SU-DHL-6 (cell line): ENCODE data around the gene TRIM9.

Experiments used
- H2AFZ ChIP-seq: fragments of 200-600 bp; sonication (generic); 2 replicates; pipeline ENCODE4 v1.6.1; 2014; ENCODE audit warnings: low read depth, mild to moderate bottlenecking, moderate library complexity, mixed read lengths, antibody characterized with exemption, low read length; ENCODE audit not compliant: severe bottlenecking
- H3F3A ChIP-seq: fragments of 200-600 bp; shearing (Covaris generic); 2 replicates; pipeline ENCODE4 v1.6.0; 2016; ENCODE audit warnings: antibody characterized with exemption, mild to moderate bottlenecking; ENCODE audit not compliant: insufficient read depth
- H3K27ac ChIP-seq: fragments of 200-600 bp; sonication (generic); 2 replicates; pipeline ENCODE4 v1.5.1; 2016; ENCODE audit warnings: low read depth, mild to moderate bottlenecking, low read length, moderate library complexity, mixed read lengths
- H3K27me3 ChIP-seq: fragments of 200-600 bp; sonication (generic), shearing (Covaris generic); 2 replicates; pipeline ENCODE4 v1.6.0; 2014; ENCODE audit warnings: mild to moderate bottlenecking, low read length
- H3K36me3 ChIP-seq: fragments of 200-600 bp; sonication (generic); 2 replicates; pipeline ENCODE4 v1.6.1; 2014; ENCODE audit warnings: mild to moderate bottlenecking, low read length, mixed read lengths
- H3K4me2 ChIP-seq: fragments of 300-600, 200-600 bp; shearing (Covaris generic), sonication (generic); 2 replicates; pipeline ENCODE4 v1.6.0; 2014; ENCODE audit warnings: low read length, low read depth, mild to moderate bottlenecking; ENCODE audit not compliant: poor library complexity, severe bottlenecking
- H3K4me3 ChIP-seq: fragments of 200-600 bp; sonication (generic); 2 replicates; pipeline ENCODE4 v1.5.1; 2014; ENCODE audit warnings: antibody characterized with exemption, low read length, mild to moderate bottlenecking, mixed read lengths; ENCODE audit not compliant: insufficient read depth, poor library complexity, severe bottlenecking
- H3K79me2 ChIP-seq: fragments of 200-600 bp; sonication (generic); 2 replicates; pipeline ENCODE4 v1.6.1; 2014; ENCODE audit warnings: mild to moderate bottlenecking, low read length, moderate library complexity; ENCODE audit not compliant: insufficient read depth
- H3K9ac ChIP-seq: fragments of 200-600 bp; sonication (generic); 2 replicates; pipeline ENCODE4 v1.7.0; 2014; ENCODE audit warnings: mild to moderate bottlenecking, low read length
- H3K9me2 ChIP-seq: fragments of 200-600 bp; sonication (generic); replicated peaks from 2 replicates; pipeline ENCODE4 v1.6.1; 2014; ENCODE audit warnings: low read length; ENCODE audit not compliant: insufficient read depth
- H3K9me3 ChIP-seq: fragments of 200-600 bp; sonication (generic); 2 replicates; pipeline ENCODE4 v1.6.1; 2014; ENCODE audit warnings: low read length, mixed read lengths; ENCODE audit not compliant: insufficient read depth
- H4K20me1 ChIP-seq: fragments of 200-600 bp; sonication (generic); 2 replicates; pipeline ENCODE4 v1.6.1; 2014; ENCODE audit warnings: low read depth, mild to moderate bottlenecking, antibody characterized with exemption, low read length, moderate library complexity, mixed read lengths
- EZH2phosphoT487 ChIP-seq: fragments of 200-600 bp; sonication (generic), shearing (Covaris generic); conservative IDR thresholded peaks from 2 replicates; pipeline ENCODE4 v1.6.1; 2018; ENCODE audit warnings: mild to moderate bottlenecking, antibody characterized with exemption, low read length, moderate library complexity, mixed read lengths
- TF ChIP-seq, protein P1 (sequence below): fragments of 200-600 bp; sonication (generic); IDR thresholded peaks from one replicate; pipeline ENCODE4 v1.5.1; 2017; ENCODE audit warnings: antibody characterized with exemption, mild to moderate bottlenecking, low read length, moderate library complexity; ENCODE audit not compliant: insufficient read depth, poor library complexity, severe bottlenecking

The TRIM9 gene

DNA sequence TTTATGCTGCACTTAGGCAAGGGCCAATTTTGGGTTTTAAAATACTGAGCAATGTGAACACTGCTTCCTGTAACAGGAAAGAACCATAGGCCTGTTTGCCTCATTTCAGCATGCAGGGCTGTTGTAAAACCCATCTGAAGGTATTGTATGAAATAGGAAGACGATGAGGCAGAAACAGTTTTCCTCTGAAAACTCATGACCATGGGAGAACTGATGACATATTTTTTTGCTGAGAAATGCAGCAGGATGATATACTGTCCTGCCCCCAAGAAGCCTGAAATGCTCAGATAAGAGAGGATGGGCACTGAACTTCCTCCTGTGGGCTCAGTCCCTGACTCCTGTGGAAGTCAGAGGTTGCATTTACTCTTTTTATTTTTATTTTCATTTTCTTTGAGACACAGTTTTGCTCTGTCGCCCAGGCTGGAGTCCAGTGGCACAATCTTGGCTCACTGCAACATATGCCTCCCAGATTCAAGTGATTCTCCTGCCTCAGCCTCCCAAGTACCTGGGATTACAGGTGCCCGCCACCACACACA lies 168.0 kb downstream of the TRIM9 start:
- Histone ChIP-seq H3K79me2 (no peaks in the 10 kb centered on the region), H3K36me3 (no peaks in the 10 kb centered on the region), H3K9me2 (no peaks in the 10 kb centered on the region), H2AFZ (no peak overlapping the region), H3K4me2 (no peak overlapping the region), H3K27me3 (no peaks in the 10 kb centered on the region), H3K27ac (no peak overlapping the region), H3K9me3 (no peaks in the 10 kb centered on the region), H4K20me1 (no peaks in the 10 kb centered on the region), H3K9ac (no peak overlapping the region), H3K4me3 (no peak overlapping the region), H3F3A (no peaks in the 10 kb centered on the region)
- no peak for TF ChIP-seq EZH2phosphoT487
- TF ChIP-seq, protein P1, sequence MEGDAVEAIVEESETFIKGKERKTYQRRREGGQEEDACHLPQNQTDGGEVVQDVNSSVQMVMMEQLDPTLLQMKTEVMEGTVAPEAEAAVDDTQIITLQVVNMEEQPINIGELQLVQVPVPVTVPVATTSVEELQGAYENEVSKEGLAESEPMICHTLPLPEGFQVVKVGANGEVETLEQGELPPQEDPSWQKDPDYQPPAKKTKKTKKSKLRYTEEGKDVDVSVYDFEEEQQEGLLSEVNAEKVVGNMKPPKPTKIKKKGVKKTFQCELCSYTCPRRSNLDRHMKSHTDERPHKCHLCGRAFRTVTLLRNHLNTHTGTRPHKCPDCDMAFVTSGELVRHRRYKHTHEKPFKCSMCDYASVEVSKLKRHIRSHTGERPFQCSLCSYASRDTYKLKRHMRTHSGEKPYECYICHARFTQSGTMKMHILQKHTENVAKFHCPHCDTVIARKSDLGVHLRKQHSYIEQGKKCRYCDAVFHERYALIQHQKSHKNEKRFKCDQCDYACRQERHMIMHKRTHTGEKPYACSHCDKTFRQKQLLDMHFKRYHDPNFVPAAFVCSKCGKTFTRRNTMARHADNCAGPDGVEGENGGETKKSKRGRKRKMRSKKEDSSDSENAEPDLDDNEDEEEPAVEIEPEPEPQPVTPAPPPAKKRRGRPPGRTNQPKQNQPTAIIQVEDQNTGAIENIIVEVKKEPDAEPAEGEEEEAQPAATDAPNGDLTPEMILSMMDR = no peak
